RKO (cell line): Measurements from ENCODE around the gene FER.
"Not testable (repeated sequence)": the region's sequence is repeated elsewhere in the genome, so short reads cannot be mapped to it uniquely, and the experiment has no call there.

Source experiments
- DNase-seq: peaks from one replicate; pipeline ENCODE4 v3.0.0-alpha.2; 2016; ENCODE audit warnings: low spot score

The FER gene

GRCh38 chr5:109038209-109038840 lies 290.6 kb downstream of the FER start:
- no peak for DNase-seq

GRCh38 chr5:109041317-109041716 lies 293.6 kb downstream of the FER start:
- no peak for DNase-seq

DNA sequence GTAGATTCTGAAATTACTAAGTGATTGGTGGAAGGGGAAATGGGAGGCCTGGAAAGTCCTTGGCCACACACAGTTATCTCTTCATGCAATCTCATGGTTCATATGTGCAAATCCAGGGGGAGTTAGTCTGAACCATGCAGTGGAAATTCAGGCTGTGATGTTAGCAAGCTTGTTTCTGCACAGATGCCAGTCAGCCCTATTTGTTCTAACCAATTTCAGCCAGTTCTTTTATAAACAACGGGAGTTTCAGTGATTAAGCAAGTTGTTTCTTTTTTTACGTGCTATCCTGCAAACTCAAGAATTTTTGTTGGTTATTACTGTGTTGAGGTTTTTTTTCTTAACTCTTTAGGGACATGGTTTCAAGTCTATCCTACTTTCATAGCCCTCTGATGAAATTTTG lies 298.0 kb downstream of the FER start:
- DNase-seq: no peak

GRCh38 chr5:109049565-109049964 lies 301.9 kb downstream of the FER start:
- DNase-seq: no peak

GRCh38 chr5:109050321-109050720 lies 302.6 kb downstream of the FER start:
- DNase-seq: not testable (repeated sequence)

GRCh38 chr5:109052216-109052615 lies 304.5 kb downstream of the FER start:
- not testable (repeated sequence) for DNase-seq

DNA sequence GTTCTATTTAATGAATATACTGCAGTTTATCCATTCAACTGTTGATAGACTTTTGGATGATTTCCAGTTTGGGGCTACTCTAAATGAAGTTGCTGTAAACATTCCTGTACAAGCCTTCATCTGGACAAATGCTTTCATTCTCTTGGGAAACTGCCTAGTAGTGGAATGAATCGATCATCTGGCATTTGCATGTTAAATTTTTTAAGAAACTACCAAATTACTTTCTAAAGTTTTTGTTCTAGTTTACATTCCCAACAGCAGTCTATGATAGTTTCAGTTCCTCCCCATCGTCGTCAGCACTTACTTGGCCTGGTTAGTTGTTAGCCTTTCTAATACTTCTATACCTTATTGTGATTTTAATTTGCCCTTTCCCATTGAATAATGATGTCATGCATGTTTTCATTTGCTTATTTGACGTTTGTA lies 306.3 kb downstream of the FER start:
- DNase-seq: no peak

GRCh38 chr5:109060378-109061025 lies 312.8 kb downstream of the FER start:
- DNase-seq: no peak

GRCh38 chr5:109062664-109063063 lies 315.0 kb downstream of the FER start:
- no peak for DNase-seq

GRCh38 chr5:109063223-109063622 lies 315.5 kb downstream of the FER start:
- no peak for DNase-seq

GRCh38 chr5:109076741-109077140 lies 329.0 kb downstream of the FER start:
- DNase-seq: no peak

- DNase-seq: no peak
Measured at GRCh38 chr5:109078448-109078847, 330.8 kb downstream of the FER start.

DNA sequence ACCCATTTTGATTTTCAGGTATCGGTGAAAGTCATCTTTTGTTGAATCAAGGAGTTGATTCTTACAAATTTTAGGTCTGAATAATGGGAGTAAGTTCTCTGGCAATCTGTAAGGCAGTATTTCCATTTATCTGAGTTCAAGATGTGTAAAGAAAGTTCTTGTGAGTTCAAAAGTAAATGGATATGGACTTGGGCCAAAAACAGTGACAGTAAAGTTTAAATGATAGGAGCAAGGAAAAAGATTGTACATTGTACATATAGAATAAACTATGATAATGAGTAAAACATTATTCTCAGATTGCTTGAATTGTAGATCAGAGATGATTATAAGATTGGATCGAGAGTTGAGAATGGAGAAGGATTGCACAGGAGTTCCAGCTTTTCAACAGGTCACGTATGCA lies 332.8 kb downstream of the FER start:
- no peak for DNase-seq

GRCh38 chr5:109080896-109081295 lies 333.2 kb downstream of the FER start:
- DNase-seq: no peak

DNA sequence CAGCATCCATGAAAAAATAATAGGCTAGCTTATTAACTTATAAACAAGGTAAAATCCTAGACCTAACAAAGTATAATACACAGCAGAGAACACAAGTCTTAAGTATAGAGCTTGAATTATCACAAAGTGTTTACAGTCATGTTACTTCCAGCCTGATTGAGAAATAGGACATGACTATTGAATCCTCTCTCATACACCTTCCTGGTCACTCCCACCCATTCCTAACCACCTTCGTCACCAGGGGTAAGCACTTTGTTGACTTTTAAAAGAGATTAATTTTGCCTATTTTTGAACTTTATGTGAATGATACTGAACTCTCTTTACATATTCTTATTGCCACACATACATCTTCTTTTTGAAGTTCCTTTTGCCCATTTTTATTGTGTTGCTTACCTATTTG lies 336.2 kb downstream of the FER start:
- DNase-seq: no peak

DNA sequence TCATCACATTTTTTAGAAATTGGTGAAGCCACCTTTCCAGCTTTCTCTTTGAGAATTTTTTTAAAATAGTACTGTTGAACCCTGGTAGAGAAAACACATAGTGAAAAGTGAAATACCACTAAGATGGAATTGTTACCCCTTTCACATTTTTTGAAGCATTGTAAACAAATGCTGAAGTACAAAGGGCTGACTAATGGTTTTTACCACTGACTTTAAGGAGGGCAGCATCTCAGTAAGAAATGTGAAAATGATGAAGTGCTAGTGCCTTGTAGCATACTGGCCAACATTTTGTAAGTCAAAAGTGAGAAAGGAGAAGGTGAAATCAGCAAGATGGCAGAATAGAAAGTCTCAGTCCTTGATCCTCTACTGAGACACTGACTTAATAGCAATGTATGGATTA lies 341.5 kb downstream of the FER start:
- DNase-seq: no peak

DNA sequence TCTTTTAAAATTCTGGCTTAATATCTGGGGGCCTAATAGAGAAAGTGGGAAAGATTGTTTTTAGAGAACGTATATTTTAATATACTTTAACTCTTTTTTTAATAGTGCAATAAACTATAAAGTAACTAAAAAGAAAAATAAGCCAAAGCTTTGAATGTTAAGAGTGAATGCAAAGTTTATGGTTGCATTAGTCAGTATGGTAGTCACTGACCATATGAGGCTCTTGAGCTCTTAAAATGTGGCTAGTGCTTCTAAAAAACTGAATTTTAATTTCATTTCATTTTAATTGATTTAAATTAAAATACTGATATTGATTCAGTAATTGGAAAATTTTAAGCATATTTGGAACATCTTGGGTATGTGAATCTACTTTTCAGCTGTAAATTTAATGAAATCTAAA lies 351.4 kb downstream of the FER start:
- DNase-seq: no peak

GRCh38 chr5:109100971-109101370 lies 353.3 kb downstream of the FER start:
- DNase-seq: no peak

DNA sequence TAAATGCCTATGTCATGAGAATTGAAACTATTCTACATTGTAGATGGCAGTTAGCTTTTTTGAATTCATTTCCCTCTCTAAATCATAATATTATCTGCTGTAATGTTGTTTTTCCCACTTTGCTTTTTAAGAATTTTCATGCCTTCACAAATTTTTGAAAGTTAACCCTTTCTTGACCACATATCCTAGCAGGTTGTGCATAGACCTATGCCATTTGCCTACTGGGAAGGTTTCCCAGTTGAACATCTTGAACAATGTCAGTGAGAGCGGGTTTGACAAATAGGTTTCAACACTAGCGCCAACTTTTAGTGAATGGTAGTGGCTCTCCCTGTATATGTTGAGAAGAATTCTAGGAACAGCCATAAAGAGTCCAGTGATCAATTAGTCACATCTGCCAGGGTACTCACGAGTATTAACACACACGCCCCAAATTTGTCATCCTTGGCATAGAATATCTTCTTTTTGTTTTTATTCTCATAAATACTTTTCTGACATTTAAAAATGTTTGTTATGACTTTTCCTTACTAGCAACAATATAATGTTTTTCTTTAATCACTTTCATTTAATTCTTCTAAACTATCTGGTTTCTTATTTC lies 354.5 kb downstream of the FER start:
- no peak for DNase-seq

DNA sequence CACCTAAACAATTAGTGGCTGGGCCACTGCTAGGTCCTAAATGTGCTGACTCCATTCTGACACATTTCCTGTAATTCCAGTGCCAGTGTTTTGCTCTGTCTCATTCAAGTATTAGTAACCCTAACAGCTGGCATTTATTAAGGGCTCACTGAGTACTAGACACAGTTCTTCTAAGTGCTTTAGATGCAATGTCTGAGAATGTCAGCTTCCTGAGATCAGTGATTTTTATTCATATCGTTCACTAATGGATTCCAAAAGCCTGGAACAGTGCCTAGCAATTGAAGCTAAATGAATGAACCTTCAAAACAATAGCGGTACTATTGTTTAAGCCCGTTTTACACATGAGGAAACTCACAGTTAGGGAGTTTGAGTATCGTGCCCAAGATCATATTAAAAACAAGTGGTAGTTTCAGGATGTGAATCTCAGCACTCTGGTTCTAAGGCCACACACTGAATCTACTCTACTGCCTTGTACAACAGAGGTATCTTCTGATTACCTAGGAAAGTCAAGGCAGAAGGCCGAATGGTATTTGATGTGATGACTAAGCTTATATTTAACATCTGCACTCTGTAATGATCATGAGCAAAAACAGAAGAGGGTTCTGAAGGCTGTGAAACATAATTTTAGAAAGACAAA lies 358.1 kb downstream of the FER start:
- DNase-seq: peak; percentile 82

DNA sequence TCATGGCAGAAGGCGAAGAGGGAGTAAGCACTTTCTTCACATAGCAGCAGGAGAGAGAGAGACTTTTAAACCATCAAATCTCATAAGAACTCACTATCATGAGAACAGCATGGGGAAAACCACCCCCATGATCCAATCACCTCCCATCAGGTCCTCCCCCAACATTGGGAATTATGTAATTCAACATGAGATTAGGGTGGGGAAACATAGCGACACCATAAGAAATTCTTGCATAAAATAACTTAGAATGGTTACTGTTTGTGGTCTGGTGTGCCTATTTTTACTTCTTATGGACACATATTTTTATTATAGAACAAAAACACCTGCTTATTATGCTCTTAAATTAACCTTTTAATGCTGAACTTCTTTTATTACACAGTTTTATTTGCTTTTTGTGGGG lies 364.0 kb downstream of the FER start:
- no peak for DNase-seq

GRCh38 chr5:109113608-109114007 lies 365.9 kb downstream of the FER start:
- no peak for DNase-seq

GRCh38 chr5:109121225-109121624 lies 373.5 kb downstream of the FER start:
- no peak for DNase-seq
